Karpas-422 (cell line): ENCODE results near the gene CBFA2T2. TPM values are rescaled to one million over a fixed set of nuclear protein-coding genes. Genes with fewer than 3 reads are reported as not detected.
A peak's percentile ranks its signal among the peaks of the same experiment; 100 is the strongest.

ENCODE experiments used
- DNase-seq: peaks from one replicate; pipeline ENCODE4 v3.0.0-alpha.2; 2015
- H2AFZ ChIP-seq: fragments of 200-600 bp; sonication (generic); 2 replicates; pipeline ENCODE4 v1.6.1; 2014; ENCODE audit warnings: antibody characterized with exemption, low read length, mixed read lengths
- H3K27ac ChIP-seq: fragments of 200-600 bp; sonication (generic); 2 replicates; pipeline ENCODE4 v1.5.1; 2014; ENCODE audit warnings: mild to moderate bottlenecking, low read length, moderate library complexity
- H3K27me3 ChIP-seq: fragments of 200-600 bp; sonication (generic); 2 replicates; pipeline ENCODE4 v1.6.1; 2014; ENCODE audit warnings: low read length, mixed read lengths
- H3K36me3 ChIP-seq: fragments of 200-600 bp; sonication (generic); 2 replicates; pipeline ENCODE4 v1.6.1; 2014; ENCODE audit warnings: low read length, mixed read lengths; ENCODE audit not compliant: insufficient read depth
- H3K4me1 ChIP-seq: fragments of 200-600 bp; sonication (generic); 2 replicates; pipeline ENCODE4 v1.6.1; 2014; ENCODE audit warnings: mild to moderate bottlenecking, low read length, mixed read lengths
- H3K4me2 ChIP-seq: fragments of 200-600 bp; sonication (generic); 2 replicates; pipeline ENCODE4 v1.6.1; 2014; ENCODE audit warnings: low read length, low read depth, mild to moderate bottlenecking; ENCODE audit not compliant: poor library complexity, severe bottlenecking
- H3K4me3 ChIP-seq: fragments of 200-600 bp; sonication (generic); 2 replicates; pipeline ENCODE4 v1.5.1; 2014; ENCODE audit warnings: mild to moderate bottlenecking, antibody characterized with exemption, low read length, mixed read lengths
- H3K79me2 ChIP-seq: fragments of 200-600 bp; sonication (generic); 2 replicates; pipeline ENCODE4 v1.6.1; 2014; ENCODE audit warnings: mild to moderate bottlenecking, low read length, mixed read lengths
- H3K9ac ChIP-seq: fragments of 200-600 bp; sonication (generic); 2 replicates; pipeline ENCODE4 v1.6.0; 2014; ENCODE audit warnings: low read length
- H3K9me2 ChIP-seq: fragments of 200-600 bp; sonication (generic), shearing (Covaris generic); replicated peaks from 2 replicates; pipeline ENCODE4 v1.6.0; 2014; ENCODE audit warnings: mild to moderate bottlenecking, low read length, moderate library complexity; ENCODE audit not compliant: insufficient read depth
- H3K9me3 ChIP-seq: fragments of 300-700, 200-600 bp; sonication (generic); 2 replicates; pipeline ENCODE4 v1.6.1; 2014; ENCODE audit warnings: low read length, mixed read lengths
- H4K20me1 ChIP-seq: fragments of 200-600 bp; sonication (generic); 2 replicates; pipeline ENCODE4 v1.6.1; 2014; ENCODE audit warnings: mild to moderate bottlenecking, antibody characterized with exemption, low read length, low read depth; ENCODE audit not compliant: insufficient read depth
- total RNA-seq: library from RNA; depleted of rRNA; stranded (reverse); fragments of >200 nt; shearing (Covaris generic); gene quantifications from 2 replicates; pipeline ENCODE4 v1.2.3, GENCODE V29; 2014; ENCODE audit warnings: low replicate concordance

The CBFA2T2 gene
- total RNA-seq, 1 experiment from 2014 or later: 54.8 TPM

- H3K4me1 ChIP-seq: peaks cover 63% of the 10 kb centered on the region
- H3K9me2 ChIP-seq: no peaks in the 10 kb centered on the region
- peak overlapping the region; percentile 57 for H3K4me2 ChIP-seq
- H2AFZ ChIP-seq: no peak overlapping the region
- H3K4me3 ChIP-seq: peak overlapping the region; percentile 39; the same call in 1 of the 2 replicates
- H3K79me2 ChIP-seq: peaks cover 51% of the 10 kb centered on the region
- no peaks in the 10 kb centered on the region for H3K27me3 ChIP-seq
- H3K9me3 ChIP-seq: no peaks in the 10 kb centered on the region
- H3K27ac ChIP-seq: peak overlapping the region; percentile 92
- peaks cover 14% of the 10 kb centered on the region; the same call in 1 of the 2 replicates for H4K20me1 ChIP-seq
- H3K36me3 ChIP-seq: no peaks in the 10 kb centered on the region
- H3K9ac ChIP-seq: peak overlapping the region; percentile 66
- no peak for DNase-seq
Observed at GRCh38 chr20:33680686-33681085, 190.8 kb downstream of the CBFA2T2 start.

DNA sequence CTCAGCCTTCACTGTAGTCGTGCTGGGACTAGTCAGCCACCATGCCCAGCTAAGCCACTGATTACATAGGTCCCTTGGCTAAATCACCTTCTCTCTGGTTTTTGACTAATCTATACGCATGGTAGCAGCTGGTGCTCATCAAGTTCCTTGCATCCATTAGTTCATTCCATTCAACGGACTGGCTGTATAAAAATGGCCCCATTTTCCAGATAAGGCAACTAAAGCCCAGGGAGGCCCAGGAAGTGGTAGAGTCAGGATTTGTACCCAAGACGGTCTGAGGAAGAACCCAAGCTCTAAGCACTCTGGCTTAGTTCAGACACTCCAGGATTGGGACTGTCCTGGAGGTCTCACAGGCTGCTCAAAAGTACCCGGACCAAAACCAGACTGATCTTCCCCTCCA is 191.4 kb downstream of the CBFA2T2 start:
- H4K20me1 ChIP-seq: peaks cover 14% of the 10 kb centered on the region; the same call in 1 of the 2 replicates
- H2AFZ ChIP-seq: no peak overlapping the region
- peaks cover 61% of the 10 kb centered on the region for H3K4me1 ChIP-seq
- H3K79me2 ChIP-seq: peaks cover 51% of the 10 kb centered on the region
- H3K9me3 ChIP-seq: no peaks in the 10 kb centered on the region
- no peaks in the 10 kb centered on the region for H3K9me2 ChIP-seq
- no peaks in the 10 kb centered on the region for H3K27me3 ChIP-seq
- DNase-seq: no peak
- peak overlapping the region; percentile 57 for H3K4me2 ChIP-seq
- H3K27ac ChIP-seq: peak overlapping the region; percentile 92
- peak overlapping the region; percentile 66 for H3K9ac ChIP-seq
- H3K36me3 ChIP-seq: no peaks in the 10 kb centered on the region
- H3K4me3 ChIP-seq: no peak overlapping the region

DNA sequence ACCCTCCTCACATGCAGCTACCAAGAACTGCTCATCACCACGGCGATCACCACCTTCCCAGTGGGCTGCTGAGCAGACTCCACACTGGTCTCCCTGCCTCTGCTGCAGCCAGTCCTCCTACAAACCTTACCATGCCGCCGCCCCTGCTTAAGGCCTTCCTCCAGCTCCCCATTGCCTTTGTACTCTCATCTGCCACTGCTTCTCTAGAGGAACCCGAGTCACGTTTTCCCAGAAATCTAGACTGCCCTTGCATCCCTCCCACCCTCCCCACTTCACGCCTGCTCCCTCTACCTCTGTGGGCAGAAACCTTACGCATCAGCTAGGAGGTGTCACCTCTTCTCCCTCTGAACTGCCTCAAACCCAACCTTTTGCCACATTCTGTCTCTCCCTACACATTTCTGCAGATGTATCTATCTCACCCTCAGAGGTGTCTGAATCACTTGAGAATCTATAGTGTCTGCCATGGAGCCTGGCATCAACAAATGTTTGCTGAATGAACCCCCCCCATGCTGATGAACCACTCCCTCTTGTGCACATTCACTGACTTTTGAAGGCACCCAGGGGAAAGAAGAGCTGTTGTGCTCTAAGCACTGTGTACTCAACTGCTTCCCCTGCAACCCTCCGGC is 191.9 kb downstream of the CBFA2T2 start:
- Histone ChIP-seq H3K9ac (peak overlapping the region; percentile 66), H3K4me1 (peaks cover 64% of the 10 kb centered on the region)

DNA sequence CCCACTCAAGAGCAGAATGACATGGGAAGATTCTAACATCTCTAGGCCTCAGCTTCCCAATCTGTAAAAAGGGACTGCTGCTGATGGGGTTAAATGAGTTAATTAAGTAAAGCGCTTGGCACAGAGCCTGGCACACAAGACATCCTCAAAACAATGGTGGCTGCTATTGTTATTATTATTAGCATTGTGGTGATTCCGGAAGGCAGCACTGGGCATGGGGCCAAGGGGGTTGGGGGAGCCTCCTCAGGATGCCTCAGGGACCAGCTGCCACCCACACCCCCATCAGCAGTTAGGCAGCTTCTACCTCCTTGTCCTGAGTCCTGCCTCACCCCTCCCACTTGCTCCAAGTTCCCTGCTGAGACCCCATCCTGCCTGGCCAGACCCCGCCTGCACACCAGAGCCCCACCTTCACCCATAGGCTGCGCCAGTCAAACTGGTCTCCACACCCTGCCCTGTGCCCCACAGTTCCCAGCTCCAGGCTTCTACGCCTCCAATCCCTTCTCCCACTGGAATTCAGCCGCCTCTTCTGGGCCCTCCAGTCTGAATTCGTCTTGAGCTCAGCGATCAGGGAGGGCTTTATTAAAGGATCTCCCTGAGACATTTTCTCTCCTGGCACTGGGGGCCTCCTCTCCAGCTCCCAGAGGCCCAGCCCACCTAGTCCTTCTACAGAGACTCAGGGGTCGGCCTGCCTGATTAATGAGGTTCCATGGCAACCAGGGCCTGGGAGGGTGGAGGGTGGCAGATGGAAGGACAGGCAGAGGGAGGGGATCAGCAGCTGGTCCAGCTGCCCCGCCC is 194.8 kb downstream of the CBFA2T2 start:
- H2AFZ ChIP-seq: no peak overlapping the region

More for the DNA sequence above, 191.9 kb downstream of the CBFA2T2 start:
- Histone ChIP-seq H3K9me3 (no peaks in the 10 kb centered on the region), H3K9me2 (no peaks in the 10 kb centered on the region), H4K20me1 (peaks cover 14% of the 10 kb centered on the region; the same call in 1 of the 2 replicates), H2AFZ (no peak overlapping the region), H3K36me3 (no peaks in the 10 kb centered on the region), H3K79me2 (peaks cover 51% of the 10 kb centered on the region), H3K4me2 (peak overlapping the region; percentile 57), H3K4me3 (0 out of 2 replicates have a peak overlapping the region, but pooled peaks have one; percentile 2), H3K27ac (peak overlapping the region; percentile 92), H3K27me3 (no peaks in the 10 kb centered on the region)
- no peak for DNase-seq

DNA sequence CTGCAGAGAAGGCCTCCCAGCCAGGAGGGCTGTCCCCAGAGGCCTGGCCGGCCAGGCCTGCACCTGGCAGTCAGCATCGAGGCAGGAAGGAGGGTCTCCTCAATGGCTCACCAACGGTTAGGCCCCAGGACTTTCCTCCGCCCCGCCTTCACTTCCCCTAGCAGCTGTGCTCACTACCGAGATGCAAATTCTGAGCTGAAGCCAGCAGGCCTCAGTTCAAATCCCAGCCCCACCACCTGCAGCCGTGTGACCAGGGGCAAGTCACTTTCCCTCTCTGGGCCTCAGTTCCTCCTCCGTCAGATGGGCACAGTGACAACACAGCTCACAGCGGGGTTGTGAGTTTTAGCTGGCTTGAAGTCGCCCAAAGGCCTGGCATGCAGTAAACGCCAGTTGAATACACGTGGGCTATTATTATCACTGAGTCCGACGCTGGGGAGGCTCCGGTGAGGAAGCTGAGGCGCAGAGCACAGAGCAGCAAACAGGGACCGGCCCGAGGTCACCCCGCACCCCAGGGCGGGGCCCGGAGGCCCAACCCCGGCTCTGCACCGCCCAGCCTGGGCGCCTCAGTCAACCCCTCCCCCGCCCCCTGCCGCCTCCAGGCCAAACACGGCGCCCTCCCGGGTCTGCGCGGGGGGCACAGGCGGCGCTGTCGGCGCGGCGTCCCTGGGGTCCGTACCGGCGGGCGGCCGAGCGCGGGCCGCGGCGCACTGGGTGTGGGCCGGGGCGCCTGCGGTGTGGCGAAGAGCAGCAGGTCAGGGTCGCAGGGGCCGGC is 195.6 kb downstream of the CBFA2T2 start:
- H3K79me2 ChIP-seq: peaks cover 45% of the 10 kb centered on the region
- no peaks in the 10 kb centered on the region for H3K9me2 ChIP-seq
- no peaks in the 10 kb centered on the region for H3K27me3 ChIP-seq
- H3K4me1 ChIP-seq: peaks cover 56% of the 10 kb centered on the region
- no peak overlapping the region for H2AFZ ChIP-seq
- H3K9ac ChIP-seq: peak overlapping the region; percentile 89
- peak overlapping the region; percentile 98 for H3K27ac ChIP-seq
- no peaks in the 10 kb centered on the region for H3K36me3 ChIP-seq
- H3K4me3 ChIP-seq: peak overlapping the region; percentile 73
- no peaks in the 10 kb centered on the region for H3K9me3 ChIP-seq
- H3K4me2 ChIP-seq: peak overlapping the region; percentile 91
- H4K20me1 ChIP-seq: peaks cover 14% of the 10 kb centered on the region; the same call in 1 of the 2 replicates
- peak; percentile 96 for DNase-seq

More for the DNA sequence above, 194.8 kb downstream of the CBFA2T2 start:
- H3K79me2 ChIP-seq: peaks cover 51% of the 10 kb centered on the region
- DNase-seq: peak; percentile 61
- H3K27me3 ChIP-seq: no peaks in the 10 kb centered on the region
- peak overlapping the region; percentile 73 for H3K4me3 ChIP-seq
- H3K9ac ChIP-seq: peak overlapping the region; percentile 89
- no peaks in the 10 kb centered on the region for H3K9me3 ChIP-seq
- peak overlapping the region; percentile 91 for H3K4me2 ChIP-seq
- H3K27ac ChIP-seq: peak overlapping the region; percentile 98
- no peaks in the 10 kb centered on the region for H3K36me3 ChIP-seq
- H3K4me1 ChIP-seq: peaks cover 59% of the 10 kb centered on the region
- H4K20me1 ChIP-seq: peaks cover 14% of the 10 kb centered on the region; the same call in 1 of the 2 replicates
- no peaks in the 10 kb centered on the region for H3K9me2 ChIP-seq

DNA sequence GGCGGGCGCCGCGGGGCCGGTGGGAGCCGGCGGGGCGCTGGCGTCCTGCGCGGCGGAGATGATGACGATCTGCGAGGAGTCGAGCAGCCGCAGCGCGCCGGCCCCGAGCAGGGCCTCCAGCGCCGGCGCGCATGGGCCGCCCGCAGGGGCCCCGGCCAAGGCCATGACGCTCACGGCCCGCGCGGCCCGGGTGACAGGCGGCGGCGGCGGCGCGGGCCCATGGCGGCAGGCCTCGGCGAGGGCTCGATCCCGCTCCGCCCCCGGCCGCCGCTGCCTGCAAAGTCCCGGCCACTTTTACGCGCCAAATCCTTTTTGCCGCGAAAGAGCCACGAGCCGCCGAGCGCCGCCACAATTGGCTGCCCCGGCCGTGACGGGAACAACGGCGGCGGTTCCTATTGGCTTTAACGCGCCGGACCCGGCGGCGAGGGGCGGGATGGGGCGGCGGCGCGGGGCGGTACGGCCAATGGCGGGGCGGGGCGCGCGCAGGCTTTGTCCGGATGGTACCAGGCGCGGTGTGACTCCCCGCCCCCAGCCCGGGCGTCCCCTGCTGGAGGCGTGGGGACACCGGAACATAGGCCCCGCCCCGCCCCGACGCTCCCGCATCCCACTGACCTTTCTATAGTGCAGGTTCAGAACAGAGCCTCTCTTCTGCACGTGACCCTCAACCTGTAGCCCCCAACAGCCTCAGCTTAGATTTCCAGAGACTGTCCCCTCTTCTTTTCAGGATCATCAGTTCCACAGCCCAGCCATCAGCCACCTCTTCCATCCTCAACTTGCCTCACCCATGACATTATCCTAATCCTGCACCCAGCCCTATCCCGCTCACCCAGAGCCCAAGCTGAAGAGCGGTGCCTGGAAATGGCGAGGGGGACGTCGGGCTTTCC is 196.4 kb downstream of the CBFA2T2 start, which contains the start of gene E2F1:
TSS of gene E2F1 (minus strand) at position 286 of the 884 bp plus-strand sequence. CDS start at position 165, 121 bp downstream.
- DNase-seq: peak; percentile 98
- Histone ChIP-seq H3K9ac (peak within 1 kb of the TSS; percentile 89), H3K4me2 (peak within 1 kb of the TSS; percentile 91), H2AFZ (peak within 1 kb of the TSS; percentile 26; the same call in 1 of the 2 replicates), H3K27me3 (no peaks in the 10 kb centered on the region), H3K9me3 (no peaks in the 10 kb centered on the region), H3K36me3 (no peaks in the 10 kb centered on the region), H4K20me1 (peaks cover 14% of the 10 kb centered on the region; the same call in 1 of the 2 replicates), H3K79me2 (peaks cover 37% of the 10 kb centered on the region), H3K4me1 (peaks cover 48% of the 10 kb centered on the region), H3K9me2 (no peaks in the 10 kb centered on the region), H3K4me3 (peak within 1 kb of the TSS; percentile 73), H3K27ac (peak within 1 kb of the TSS; percentile 98)

DNA sequence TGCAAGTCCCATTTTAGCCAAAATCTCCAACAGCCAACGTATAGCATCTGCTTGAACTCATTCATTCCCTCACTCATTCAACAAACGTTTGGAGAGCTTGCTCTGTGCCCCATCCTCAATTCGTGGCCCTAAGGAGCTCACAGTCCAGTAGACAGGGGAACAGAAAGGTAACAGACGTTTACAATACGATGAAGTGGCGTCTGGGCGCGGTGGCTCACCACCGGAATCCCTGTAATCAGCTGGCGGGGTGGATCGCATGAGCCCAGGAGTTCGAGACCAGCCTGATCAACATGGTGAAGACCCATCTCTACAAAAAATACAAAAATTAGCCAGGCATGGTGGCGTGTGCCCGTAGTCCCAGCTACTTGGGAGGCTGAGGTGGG is 197.1 kb downstream of the CBFA2T2 start:
- Histone ChIP-seq H2AFZ (peak overlapping the region; percentile 26; the same call in 1 of the 2 replicates), H3K9ac (peak overlapping the region; percentile 55), H3K9me3 (no peaks in the 10 kb centered on the region), H3K27ac (no peak overlapping the region), H3K36me3 (no peaks in the 10 kb centered on the region), H3K4me3 (peak overlapping the region; percentile 50; the same call in 1 of the 2 replicates), H3K9me2 (no peaks in the 10 kb centered on the region), H3K4me2 (peak overlapping the region; percentile 58), H3K27me3 (no peaks in the 10 kb centered on the region), H4K20me1 (peaks cover 14% of the 10 kb centered on the region; the same call in 1 of the 2 replicates), H3K79me2 (peaks cover 32% of the 10 kb centered on the region), H3K4me1 (peaks cover 42% of the 10 kb centered on the region)
- no peak for DNase-seq
